Mucosa of stomach (tissue), 1 donor: ENCODE results near the gene PRPS2.
A peak's percentile ranks its signal among the peaks of the same experiment; 100 is the strongest.

ENCODE experiments used
- H3K27me3 ChIP-seq: one replicate; pipeline ENCODE4 v1.7.0; 2013; ENCODE audit warnings: mild to moderate bottlenecking, low read length; ENCODE audit not compliant: control insufficient read depth, insufficient read depth
- H3K36me3 ChIP-seq: one replicate; pipeline ENCODE4 v1.7.0; 2013; ENCODE audit warnings: low read length; ENCODE audit not compliant: control insufficient read depth, insufficient read depth
- H3K4me1 ChIP-seq: one replicate; pipeline ENCODE4 v1.7.0; 2013; ENCODE audit warnings: mild to moderate bottlenecking, low read length; ENCODE audit not compliant: control insufficient read depth, insufficient read depth
- H3K4me3 ChIP-seq: one replicate; pipeline ENCODE4 v1.7.0; 2013; ENCODE audit warnings: low read length
- H3K9ac ChIP-seq: one replicate; pipeline ENCODE4 v1.7.0; 2013; ENCODE audit warnings: mild to moderate bottlenecking, low read length, moderate library complexity
- H3K9me3 ChIP-seq: one replicate; pipeline ENCODE4 v1.7.0; 2013; ENCODE audit warnings: mild to moderate bottlenecking, low read length, moderate library complexity; ENCODE audit not compliant: control insufficient read depth
- donor health status: Pancreatic carcinoma.

PRPS2 gene

DNA sequence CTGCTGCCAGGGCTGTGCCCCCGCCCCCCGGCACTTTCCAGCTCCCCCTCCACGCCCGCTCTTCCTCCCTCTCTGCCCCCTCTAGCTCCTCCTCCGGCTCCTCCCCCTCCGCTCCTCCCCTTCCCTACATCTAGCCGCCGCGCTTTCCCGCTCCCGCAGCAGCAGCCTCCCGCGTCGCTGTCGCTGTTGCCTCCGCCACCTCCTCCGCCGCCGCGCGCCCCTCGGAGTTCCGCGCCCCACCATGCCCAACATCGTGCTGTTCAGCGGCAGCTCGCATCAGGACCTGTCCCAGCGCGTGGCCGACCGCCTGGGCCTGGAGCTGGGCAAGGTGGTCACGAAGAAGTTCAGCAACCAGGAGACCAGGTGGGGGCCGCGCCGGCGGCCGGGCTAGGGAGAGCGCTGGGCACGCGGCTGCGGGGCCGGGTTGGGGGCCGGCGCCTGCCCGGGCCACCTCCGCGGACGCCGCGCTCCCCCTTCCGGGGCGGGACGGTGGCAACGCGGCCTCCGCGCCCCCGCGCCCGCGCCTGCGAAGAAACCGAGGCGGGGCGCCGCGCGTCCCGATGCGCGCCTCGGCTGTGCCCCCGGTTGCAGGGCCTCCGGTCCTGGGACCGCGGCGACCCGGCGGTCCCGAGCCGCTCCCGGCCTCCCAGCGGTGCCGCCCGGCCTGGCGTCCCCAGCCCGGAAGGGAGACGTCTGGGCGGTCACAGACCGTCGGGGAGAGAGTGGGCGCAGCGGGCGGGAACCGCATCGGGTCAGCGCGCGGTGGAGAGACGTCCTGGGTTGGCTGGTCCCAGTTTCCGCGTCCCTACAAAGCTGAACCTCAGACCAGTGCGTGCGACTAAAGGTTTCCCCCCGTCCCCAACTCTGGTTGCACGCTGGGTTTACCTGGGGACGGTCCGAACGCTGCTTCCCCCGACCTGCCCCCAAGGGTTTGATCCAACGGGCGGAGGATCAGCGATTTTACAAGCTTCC is at the start of gene PRPS2:
TSS of gene PRPS2 (plus strand) at position 156 of the 972 bp plus-strand sequence. CDS start at position 242, 86 bp downstream.
- peak within 1 kb of the TSS; percentile 31 for H3K4me3 ChIP-seq
- H3K27me3 ChIP-seq, result no peaks in the 10 kb centered on the region
- no peaks in the 10 kb centered on the region for H3K36me3 ChIP-seq
- H3K9me3 ChIP-seq, result no peaks in the 10 kb centered on the region
- no peaks in the 10 kb centered on the region for H3K4me1 ChIP-seq
- H3K9ac ChIP-seq, result peak within 1 kb of the TSS; percentile 55

GRCh38 chrX:12741416-12741815 is 49.8 kb upstream of the PRPS2 start:
- H3K9me3 ChIP-seq, result no peaks in the 10 kb centered on the region
- H3K4me3 ChIP-seq, result no peak overlapping the region
- H3K36me3 ChIP-seq, result no peaks in the 10 kb centered on the region
- no peaks in the 10 kb centered on the region for H3K27me3 ChIP-seq
- H3K9ac ChIP-seq, result no peak overlapping the region
- H3K4me1 ChIP-seq, result no peaks in the 10 kb centered on the region

- no peak overlapping the region for H3K9ac ChIP-seq
- no peak overlapping the region for H3K4me3 ChIP-seq
- H3K9me3 ChIP-seq, result no peaks in the 10 kb centered on the region
- H3K4me1 ChIP-seq, result no peaks in the 10 kb centered on the region
- H3K27me3 ChIP-seq, result no peaks in the 10 kb centered on the region
- no peaks in the 10 kb centered on the region for H3K36me3 ChIP-seq
Observed at GRCh38 chrX:12747433-12747832, 43.8 kb upstream of the PRPS2 start.

- H3K36me3 ChIP-seq, result no peaks in the 10 kb centered on the region
- no peaks in the 10 kb centered on the region for H3K4me1 ChIP-seq
- H3K27me3 ChIP-seq, result no peaks in the 10 kb centered on the region
- H3K9ac ChIP-seq, result no peak overlapping the region
- H3K4me3 ChIP-seq, result no peak overlapping the region
- H3K9me3 ChIP-seq, result no peaks in the 10 kb centered on the region
Observed at GRCh38 chrX:12751887-12752286, 39.3 kb upstream of the PRPS2 start.

- Histone ChIP-seq H3K36me3 (no peaks in the 10 kb centered on the region), H3K4me3 (no peak overlapping the region), H3K4me1 (no peaks in the 10 kb centered on the region), H3K9ac (no peak overlapping the region), H3K27me3 (no peaks in the 10 kb centered on the region), H3K9me3 (no peaks in the 10 kb centered on the region)
Observed at GRCh38 chrX:12753366-12753765, 37.8 kb upstream of the PRPS2 start.

DNA sequence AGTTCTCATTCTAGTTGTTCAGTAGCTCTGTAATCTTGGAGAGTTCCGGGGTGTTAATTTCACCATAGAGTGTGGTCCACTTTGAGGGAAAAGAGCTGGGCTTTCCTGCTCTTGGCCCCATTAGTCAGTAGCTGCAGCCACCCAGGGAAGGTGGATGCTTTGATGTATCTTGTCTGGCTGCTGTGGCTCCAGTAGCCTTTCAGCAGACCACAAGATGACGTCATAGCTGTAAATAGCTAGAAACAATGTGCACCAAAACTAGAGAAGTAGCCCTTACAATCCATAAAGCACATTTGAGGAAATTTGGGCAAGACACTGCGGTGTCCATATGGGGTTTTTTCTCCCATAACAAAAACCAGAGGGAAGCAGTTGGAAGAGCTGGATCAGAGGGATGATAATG is 32.9 kb upstream of the PRPS2 start:
- H3K4me1 ChIP-seq, result no peaks in the 10 kb centered on the region
- no peaks in the 10 kb centered on the region for H3K36me3 ChIP-seq
- no peaks in the 10 kb centered on the region for H3K27me3 ChIP-seq
- no peaks in the 10 kb centered on the region for H3K9me3 ChIP-seq
- no peak overlapping the region for H3K4me3 ChIP-seq
- H3K9ac ChIP-seq, result no peak overlapping the region

DNA sequence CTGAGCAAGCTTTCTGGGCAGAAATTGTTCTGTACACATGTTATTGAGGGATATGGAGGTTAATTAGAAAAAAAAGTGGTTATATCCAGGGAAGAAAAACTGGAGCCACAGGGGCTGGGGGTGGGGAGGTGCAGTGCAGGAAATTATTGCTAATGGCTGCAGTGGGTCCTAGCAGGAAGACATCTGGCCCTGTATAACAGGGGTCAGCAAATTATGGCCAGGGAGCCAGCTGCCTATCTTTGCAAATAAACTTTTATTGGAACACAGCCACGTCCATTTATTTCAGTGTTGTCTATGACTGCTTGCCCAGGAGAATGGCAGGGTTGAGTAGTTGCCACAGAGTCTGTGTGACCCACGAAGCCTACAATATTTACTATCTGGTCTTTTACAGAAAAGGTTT is 23.4 kb upstream of the PRPS2 start:
- no peak overlapping the region for H3K4me3 ChIP-seq
- no peaks in the 10 kb centered on the region for H3K4me1 ChIP-seq
- H3K36me3 ChIP-seq, result no peaks in the 10 kb centered on the region
- no peak overlapping the region for H3K9ac ChIP-seq
- no peaks in the 10 kb centered on the region for H3K27me3 ChIP-seq
- H3K9me3 ChIP-seq, result no peaks in the 10 kb centered on the region

GRCh38 chrX:12768491-12768890 is 22.7 kb upstream of the PRPS2 start:
- no peaks in the 10 kb centered on the region for H3K4me1 ChIP-seq
- no peaks in the 10 kb centered on the region for H3K27me3 ChIP-seq
- H3K9me3 ChIP-seq, result no peaks in the 10 kb centered on the region
- no peak overlapping the region for H3K9ac ChIP-seq
- H3K4me3 ChIP-seq, result no peak overlapping the region
- H3K36me3 ChIP-seq, result no peaks in the 10 kb centered on the region

DNA sequence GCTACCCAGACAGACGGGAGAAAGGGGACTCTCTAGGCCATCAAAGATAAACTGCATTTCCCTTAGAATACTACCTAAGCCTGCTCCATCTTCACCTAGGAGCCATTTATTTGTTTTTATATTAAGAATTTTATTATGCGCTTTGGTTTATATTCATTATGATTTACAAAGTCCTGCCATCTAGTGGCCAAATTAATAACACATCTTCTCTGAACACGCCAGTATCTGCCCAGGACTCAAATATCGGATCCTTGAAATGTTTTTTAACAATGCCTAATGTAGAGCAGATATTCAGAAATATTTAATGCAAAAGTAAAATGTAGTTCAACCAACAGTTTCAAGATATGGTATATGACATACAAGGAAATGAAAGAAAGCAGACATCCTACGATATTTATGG is 20.8 kb upstream of the PRPS2 start:
- Histone ChIP-seq H3K9ac (no peak overlapping the region), H3K4me1 (no peaks in the 10 kb centered on the region), H3K36me3 (no peaks in the 10 kb centered on the region), H3K4me3 (no peak overlapping the region), H3K27me3 (no peaks in the 10 kb centered on the region), H3K9me3 (no peaks in the 10 kb centered on the region)

GRCh38 chrX:12771445-12772069 is 19.7 kb upstream of the PRPS2 start:
- Histone ChIP-seq H3K36me3 (no peaks in the 10 kb centered on the region), H3K9me3 (no peaks in the 10 kb centered on the region), H3K9ac (no peak overlapping the region), H3K4me1 (no peaks in the 10 kb centered on the region), H3K27me3 (no peaks in the 10 kb centered on the region), H3K4me3 (no peak overlapping the region)

DNA sequence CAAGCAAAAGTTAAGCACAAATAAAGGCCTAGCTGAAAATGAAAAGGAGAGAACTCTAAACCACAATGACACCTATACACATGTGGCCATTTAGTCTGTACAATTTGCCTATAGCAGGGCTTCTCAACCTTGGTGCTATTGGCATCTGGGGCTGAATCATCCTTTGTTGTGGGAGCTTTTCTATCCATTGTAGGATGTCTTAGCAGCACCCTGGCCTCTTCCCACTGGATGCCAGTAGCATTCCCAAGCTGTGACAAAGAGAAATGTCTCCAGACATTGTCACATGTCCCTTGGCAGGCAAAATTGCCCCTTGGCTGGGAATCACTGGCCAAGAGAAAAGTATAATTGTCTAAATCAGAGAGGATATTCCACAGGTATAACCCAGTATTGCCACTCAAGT is 13.5 kb upstream of the PRPS2 start:
- Histone ChIP-seq H3K4me3 (no peak overlapping the region), H3K36me3 (no peaks in the 10 kb centered on the region), H3K9me3 (no peaks in the 10 kb centered on the region), H3K9ac (no peak overlapping the region), H3K27me3 (no peaks in the 10 kb centered on the region), H3K4me1 (no peaks in the 10 kb centered on the region)

- Histone ChIP-seq H3K9ac (no peak overlapping the region), H3K27me3 (no peaks in the 10 kb centered on the region), H3K4me3 (no peak overlapping the region), H3K4me1 (no peaks in the 10 kb centered on the region), H3K9me3 (no peaks in the 10 kb centered on the region), H3K36me3 (no peaks in the 10 kb centered on the region)
Observed at GRCh38 chrX:12779534-12779933, 11.7 kb upstream of the PRPS2 start.
